HG03460 (cell line): ENCODE data around the gene RASL12.
A peak's percentile ranks its signal among the peaks of the same experiment; 100 is the strongest.

Experiments
- ATAC-seq: cut with Tn5 transposase; IDR thresholded peaks from one replicate; pipeline ENCODE4 v1.9.1; 2021; ENCODE audit not compliant: unreplicated experiment

Gene RASL12

GRCh38 chr15:65057549-65057940, 10.2 kb downstream of the RASL12 start:
- ATAC-seq = no peak

DNA sequence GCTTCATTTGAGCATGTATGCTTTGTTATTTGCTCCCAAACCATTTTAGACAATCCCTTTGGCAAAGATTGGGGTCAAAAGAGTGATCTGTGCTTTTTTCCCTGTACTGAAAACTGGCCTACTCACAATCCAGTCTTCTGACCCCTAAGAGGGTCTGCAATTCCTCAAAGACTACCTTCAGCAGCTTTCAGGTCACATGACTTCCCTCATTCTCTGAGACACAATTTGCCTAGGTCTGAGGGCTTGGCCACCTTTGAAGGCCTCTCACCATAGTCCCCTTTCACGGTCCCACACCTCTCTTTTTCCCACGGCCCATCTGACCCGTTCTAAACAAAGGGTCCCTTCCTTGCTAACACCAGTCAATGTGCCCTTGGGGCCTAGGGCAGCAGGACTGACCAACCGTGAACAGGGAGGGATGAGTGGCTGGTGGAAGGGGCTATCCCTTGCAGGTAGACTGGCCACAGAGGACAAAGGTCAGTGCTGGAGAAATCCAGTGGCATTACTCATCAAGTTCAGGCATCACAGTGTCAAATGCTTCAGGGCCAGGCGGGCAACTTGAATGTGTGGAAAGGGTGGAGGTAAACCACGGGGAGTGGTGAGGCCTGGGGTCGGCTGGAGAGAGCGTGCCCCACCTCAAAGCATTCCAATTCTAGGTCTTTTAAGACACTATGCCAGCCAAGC, 10.8 kb downstream of the RASL12 start:
- no peak for ATAC-seq

GRCh38 chr15:65056106-65056505, 11.7 kb downstream of the RASL12 start:
- ATAC-seq = no peak

- no peak for ATAC-seq
Measured at GRCh38 chr15:65055201-65055870, 12.5 kb downstream of the RASL12 start.

- ATAC-seq = no peak
Measured at GRCh38 chr15:65054333-65055200, 13.2 kb downstream of the RASL12 start.

DNA sequence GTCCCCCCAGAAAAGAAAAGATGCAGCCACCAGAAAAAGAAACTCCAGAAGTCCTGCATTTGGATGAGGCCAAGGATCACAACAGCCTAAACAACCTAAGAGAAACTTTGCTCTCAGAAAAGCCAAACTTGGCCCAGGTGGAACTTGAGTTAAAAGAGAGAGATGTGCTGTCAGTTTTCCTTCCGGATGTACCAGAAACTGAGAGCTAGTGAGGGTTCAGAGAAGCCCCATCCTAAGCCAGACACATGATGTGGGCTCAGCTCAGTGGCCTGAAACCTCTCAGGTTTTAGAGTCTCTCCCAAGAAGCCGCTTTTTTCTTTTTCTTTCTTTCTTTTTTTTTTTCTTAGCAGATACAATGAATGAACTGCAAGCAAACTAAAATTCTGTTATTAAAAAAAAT, 14.8 kb downstream of the RASL12 start:
- no peak for ATAC-seq

DNA sequence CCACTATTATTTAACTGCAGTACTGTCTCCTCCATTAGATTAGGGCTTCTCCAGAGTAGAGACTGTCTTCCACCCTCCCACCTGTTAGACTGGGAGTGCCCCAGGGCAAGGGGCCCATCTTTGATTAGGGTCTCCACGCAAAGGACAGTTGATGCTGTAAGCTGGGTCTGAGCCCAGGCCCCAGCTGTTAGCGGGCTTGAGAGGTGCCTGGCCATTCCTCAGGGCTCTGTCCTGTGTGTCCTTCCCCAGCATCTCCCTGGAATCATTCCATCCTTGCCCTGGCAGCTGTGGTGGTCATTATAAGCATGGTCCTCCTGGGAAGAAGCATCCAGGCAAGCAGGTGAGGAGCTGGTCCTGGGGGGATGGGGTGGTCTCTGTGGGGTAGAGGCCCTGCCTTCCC, 16.5 kb downstream of the RASL12 start:
- ATAC-seq = no peak

DNA sequence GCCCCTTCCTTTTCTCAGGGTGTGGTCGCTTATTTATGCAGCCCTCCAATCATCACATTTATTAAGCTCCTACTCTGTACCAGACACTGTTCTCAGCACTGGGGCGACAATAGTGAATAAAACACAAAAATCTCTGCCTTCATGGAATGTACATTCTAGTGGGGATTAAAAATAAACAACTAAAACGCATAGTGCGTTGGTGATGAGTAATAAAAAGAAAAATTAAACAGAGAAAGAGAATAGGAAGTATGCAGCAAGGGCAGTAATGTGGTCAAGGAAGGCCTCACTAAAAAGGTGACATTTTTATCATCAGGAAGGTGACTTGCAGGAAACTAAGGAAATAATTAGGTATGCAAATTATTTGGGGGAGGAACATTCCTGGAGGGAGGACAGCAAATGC, 17.5 kb downstream of the RASL12 start:
- ATAC-seq = no peak

- ATAC-seq = peak; percentile 79
Measured at GRCh38 chr15:65049418-65049840, 18.4 kb downstream of the RASL12 start.

GRCh38 chr15:65048241-65048640, 19.6 kb downstream of the RASL12 start:
- ATAC-seq = no peak

DNA sequence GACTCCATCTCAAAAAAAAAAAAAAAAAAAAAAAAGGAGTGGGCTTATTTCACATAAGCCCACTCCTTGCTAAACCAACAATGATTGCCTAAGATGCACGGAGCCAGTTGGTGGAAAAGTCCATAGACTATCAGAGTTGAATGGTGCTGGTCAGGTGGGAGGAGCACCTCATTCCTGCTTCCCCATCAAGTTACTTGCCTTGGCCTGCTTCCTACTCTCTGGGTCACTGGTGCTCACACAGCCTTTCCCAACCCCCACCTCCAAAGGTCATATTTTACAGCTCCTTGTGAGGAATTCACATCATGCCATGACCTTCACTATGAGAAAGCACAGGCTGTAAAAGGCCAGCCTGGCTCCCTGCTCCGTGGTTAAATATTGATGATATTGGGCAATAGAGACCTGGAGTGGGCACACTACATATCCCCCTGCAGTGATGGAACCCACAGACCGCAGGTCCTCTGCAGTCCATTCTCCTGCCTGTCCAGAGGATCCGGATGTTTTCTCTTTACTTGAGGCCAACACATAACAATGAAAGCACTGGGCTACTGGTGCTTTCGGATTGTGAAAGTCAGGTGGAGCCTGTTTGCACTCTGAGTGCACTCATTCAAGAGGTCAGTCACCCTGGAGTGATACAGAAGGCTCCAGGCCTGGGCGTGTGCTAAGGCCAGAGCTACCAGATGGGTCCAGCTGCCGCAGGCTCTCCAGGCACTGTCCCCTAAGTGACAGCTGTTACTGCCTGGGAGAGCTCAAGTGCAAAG, 22.9 kb downstream of the RASL12 start, which contains the start of gene SLC51B:
Gene SLC51B, plus strand, starts transcription at position 664 of the 758 bp plus-strand sequence. CDS start 4,618 bp downstream, outside the sequence.
- no peak for ATAC-seq

DNA sequence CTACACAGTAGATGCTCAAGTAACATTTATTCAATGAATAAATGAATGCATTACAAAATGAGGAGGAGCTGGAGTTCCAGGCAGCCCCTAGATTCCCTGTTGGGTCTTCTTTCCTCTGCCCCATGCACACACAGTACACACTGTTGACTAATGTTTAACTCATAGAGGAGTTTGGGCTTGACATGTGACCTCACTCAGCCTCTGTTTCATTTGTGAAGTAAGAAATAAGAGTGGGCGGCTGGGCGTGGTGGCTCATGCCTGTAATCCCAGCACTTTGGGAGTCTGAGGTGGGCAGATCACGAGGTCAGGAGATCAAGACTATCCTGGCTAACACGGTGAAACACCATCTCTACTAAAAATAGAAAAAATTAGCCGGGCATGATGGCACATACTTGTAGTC, 23.6 kb downstream of the RASL12 start:
- ATAC-seq = peak; percentile 59

DNA sequence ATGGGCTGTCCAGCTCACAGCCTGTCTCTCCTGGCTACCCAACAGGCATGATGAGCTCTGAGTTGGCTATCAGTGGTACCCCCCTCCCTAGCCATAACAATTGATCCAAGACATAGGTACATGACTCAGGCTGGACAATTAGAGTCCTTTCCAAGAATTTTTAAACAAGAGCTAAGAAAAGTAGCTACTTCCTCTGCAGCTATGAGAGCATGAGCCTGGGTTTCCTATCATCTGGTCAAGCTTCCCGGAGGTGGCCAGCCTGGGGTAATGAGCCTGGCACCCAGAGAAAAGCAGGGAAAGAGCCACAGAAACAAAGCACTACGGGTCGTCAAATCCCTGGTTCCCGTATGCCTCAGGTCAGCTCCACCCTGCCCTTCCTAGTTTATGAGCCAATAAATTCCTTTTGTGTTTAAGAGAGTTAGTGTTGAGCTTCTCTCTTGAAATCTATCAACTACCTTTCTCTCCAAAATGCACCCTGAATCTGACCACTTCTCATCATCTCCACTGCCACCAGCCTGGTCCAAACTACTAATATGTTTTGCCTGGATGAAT, 24.9 kb downstream of the RASL12 start:
- ATAC-seq = no peak

DNA sequence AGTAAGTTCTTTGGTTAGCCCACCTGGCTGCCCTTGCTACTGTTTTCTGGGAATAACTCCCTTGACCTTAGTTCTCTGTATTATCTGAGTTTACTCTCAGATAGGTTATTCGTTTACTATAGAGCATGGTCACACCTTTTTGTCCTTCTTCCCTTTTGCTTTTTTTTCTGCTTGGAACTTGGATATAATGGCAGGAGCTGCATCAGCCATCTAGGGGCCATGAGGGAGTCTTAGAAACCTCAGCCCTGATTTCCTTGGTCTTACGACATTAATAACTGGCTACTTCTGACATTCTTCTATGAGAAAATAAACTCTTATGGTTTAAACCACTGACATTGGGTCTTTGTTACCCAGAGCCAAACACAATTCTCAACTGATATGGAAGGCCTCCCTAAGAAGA, 26.0 kb downstream of the RASL12 start:
- ATAC-seq = no peak

DNA sequence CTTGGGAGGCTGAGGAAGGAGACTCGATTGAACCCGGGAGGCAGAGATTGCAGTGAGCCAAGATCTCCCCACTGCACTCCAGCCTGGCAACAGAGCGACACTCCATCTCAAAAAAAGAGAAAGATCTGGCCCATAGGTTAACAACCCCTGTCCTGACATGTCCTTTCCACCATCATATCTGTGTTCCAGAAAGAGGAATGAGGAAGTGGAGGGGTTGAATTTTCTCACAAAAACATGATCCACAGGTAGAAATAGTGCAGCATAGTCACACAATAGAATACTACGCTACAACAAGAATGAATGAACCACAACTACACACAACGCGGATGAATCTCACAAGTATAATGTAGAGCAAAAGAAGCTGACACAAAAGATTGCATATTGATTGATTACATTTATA, 27.3 kb downstream of the RASL12 start:
- no peak for ATAC-seq

DNA sequence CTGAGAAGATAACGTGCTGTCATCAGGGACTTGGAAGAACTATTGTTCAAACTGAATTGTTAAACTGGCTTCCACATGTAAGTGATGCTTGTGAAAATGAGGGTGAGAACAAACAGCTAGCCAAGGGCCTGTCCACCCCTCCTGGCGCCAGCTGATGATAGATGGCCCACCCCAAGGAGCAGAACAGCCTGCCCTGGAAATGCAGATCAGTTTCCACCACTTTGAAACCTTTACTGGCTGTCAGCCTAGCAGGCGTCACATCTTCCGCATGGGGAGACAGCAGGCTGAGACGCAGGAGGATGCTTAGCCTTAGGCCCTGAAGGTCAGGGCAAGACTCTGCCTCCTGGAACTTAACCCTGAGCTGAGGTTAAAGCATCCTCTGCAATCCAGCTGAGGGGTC, 29.0 kb downstream of the RASL12 start:
- no peak for ATAC-seq

GRCh38 chr15:65038428-65038827, 29.4 kb downstream of the RASL12 start:
- no peak for ATAC-seq

GRCh38 chr15:65037309-65037708, 30.5 kb downstream of the RASL12 start:
- ATAC-seq = no peak

- ATAC-seq = no peak
Measured at GRCh38 chr15:65034719-65035118, 33.1 kb downstream of the RASL12 start.

GRCh38 chr15:65033659-65034269, 34.0 kb downstream of the RASL12 start:
- no peak for ATAC-seq
